ENCODE data around the gene CLIC3. TPM values are rescaled to one million over a fixed set of nuclear protein-coding genes. Genes with fewer than 3 reads are reported as not detected.

The CLIC3 gene
- total RNA-seq, 1 experiment from 2014 or later: 6.2 TPM

DNA sequence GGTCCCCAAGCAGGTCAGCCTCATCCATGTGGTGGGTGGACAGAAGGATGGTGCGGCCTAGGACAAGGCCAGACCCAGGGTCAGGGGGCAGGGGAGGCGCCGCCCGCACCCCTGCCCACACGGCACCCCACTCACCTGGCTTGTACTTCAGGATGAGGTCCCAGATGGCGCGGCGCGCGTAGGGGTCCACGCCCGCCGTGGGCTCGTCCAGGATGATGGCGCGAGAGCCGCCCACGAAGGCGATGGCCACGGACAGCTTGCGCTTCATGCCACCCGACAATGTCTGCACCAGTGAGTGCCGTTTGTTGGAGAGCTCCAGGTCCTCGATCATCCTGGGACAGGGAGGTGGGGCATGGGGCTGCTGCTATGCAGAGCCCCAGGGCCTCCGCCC, 19.2 kb upstream of the CLIC3 start:
- no TSS peak for BruUV-seq (replicated peaks)

DNA sequence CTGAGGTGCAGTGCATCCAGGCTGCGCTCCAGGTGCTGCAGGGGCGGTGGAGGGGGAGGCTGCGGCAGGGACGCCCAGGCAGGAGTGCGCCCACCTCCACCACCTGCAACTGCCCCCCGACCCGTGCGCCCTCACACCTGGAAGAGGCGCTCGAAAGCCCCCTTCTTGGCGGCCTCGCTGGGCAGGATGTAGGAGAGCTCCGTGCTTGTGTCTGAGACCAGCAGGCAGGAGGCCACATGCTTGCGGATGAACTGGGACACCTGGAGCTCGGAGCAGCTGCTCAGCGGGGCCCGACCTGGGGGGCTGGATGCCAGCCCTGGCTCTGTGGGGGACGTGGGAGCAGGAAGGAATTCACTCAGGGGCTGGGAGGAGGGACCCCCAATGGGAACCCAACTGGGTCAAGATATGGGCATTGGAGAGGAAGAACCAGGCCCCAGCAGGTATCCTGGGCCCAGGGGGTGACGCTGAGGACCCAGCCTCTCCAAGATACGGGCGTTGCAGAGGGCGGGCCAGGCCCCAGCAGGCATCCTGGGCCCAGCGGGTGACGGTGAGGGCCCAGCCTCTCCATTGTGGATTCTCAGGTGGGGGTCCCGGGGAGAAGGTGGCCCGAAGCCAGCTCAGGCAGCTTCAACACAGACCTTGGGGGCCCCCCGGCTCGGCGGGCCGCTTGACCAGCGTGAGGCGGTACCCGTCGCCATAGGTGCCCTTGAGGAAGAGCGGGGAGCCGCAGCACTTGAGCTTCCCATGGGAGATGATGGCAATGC, 18.6 kb upstream of the CLIC3 start:
- in situ Hi-C loops (cut with HindIII; ENCODE audit: low pct_unique_long_range_greater_than_20kb, low sequenced_read_pairs) (no loop called here), intact Hi-C loops (cut with micrococcal nuclease; ENCODE audit: unreplicated experiment) (no loop called here)
- no peak overlapping the region for H3K4me3 ChIP-seq (ENCODE audit: low read depth in 2 of 2, low read length in 2 of 2)
- TF ChIP-seq CTCF (IDR thresholded peaks at IDR 0.05) (no peak), POLR2AphosphoS5 (IDR thresholded peaks at IDR 0.05; ENCODE audit: low read depth, low read length) (no peak), SIN3A (IDR thresholded peaks at IDR 0.05; ENCODE audit: borderline replicate concordance, insufficient read depth, low read depth, low read length) (no peak), TCF7L2 (IDR thresholded peaks at IDR 0.05; ENCODE audit: low read depth, low read length) (no peak)
- TF ChIP-seq, protein P1, sequence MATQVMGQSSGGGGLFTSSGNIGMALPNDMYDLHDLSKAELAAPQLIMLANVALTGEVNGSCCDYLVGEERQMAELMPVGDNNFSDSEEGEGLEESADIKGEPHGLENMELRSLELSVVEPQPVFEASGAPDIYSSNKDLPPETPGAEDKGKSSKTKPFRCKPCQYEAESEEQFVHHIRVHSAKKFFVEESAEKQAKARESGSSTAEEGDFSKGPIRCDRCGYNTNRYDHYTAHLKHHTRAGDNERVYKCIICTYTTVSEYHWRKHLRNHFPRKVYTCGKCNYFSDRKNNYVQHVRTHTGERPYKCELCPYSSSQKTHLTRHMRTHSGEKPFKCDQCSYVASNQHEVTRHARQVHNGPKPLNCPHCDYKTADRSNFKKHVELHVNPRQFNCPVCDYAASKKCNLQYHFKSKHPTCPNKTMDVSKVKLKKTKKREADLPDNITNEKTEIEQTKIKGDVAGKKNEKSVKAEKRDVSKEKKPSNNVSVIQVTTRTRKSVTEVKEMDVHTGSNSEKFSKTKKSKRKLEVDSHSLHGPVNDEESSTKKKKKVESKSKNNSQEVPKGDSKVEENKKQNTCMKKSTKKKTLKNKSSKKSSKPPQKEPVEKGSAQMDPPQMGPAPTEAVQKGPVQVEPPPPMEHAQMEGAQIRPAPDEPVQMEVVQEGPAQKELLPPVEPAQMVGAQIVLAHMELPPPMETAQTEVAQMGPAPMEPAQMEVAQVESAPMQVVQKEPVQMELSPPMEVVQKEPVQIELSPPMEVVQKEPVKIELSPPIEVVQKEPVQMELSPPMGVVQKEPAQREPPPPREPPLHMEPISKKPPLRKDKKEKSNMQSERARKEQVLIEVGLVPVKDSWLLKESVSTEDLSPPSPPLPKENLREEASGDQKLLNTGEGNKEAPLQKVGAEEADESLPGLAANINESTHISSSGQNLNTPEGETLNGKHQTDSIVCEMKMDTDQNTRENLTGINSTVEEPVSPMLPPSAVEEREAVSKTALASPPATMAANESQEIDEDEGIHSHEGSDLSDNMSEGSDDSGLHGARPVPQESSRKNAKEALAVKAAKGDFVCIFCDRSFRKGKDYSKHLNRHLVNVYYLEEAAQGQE (IDR thresholded peaks at IDR 0.05; ENCODE audit: insufficient read depth in 1 of 2, low read depth in 2 of 2, low read length in 1 of 2): no peak
- H3K27ac ChIP-seq (ENCODE audit: low read length): no peak overlapping the region
- no peak for DNase-seq (ENCODE audit: low read depth, low spot score)
- no peak for ATAC-seq
- no peaks in the 10 kb centered on the region for H3K4me1 ChIP-seq (ENCODE audit: control insufficient read depth, insufficient read depth, low read length)
- POLR2A ChIA-PET: no interaction called here
- H3K36me3 ChIP-seq (ENCODE audit: control insufficient read depth, insufficient read depth, low read length): no peaks in the 10 kb centered on the region
- no peaks in the 10 kb centered on the region for H3K27me3 ChIP-seq (ENCODE audit: control insufficient read depth, insufficient read depth, low read length)
- H3K9me3 ChIP-seq (ENCODE audit: control insufficient read depth, insufficient read depth, low read depth, low read length): no peaks in the 10 kb centered on the region
- CTCF ChIA-PET: interaction anchor here (0.7 kb wide), 1 partner anchor 45 kb away, joined by 4 read pairs; no protein-coding TSS in a partner anchor
- BruUV-seq (replicated peaks): no TSS peak

More for the DNA sequence above, 19.2 kb upstream of the CLIC3 start:
- TF ChIP-seq, protein P1 (IDR thresholded peaks at IDR 0.05; ENCODE audit: insufficient read depth in 1 of 2, low read depth in 2 of 2, low read length in 1 of 2): no peak
- TF ChIP-seq SIN3A (IDR thresholded peaks at IDR 0.05; ENCODE audit: borderline replicate concordance, insufficient read depth, low read depth, low read length) (no peak), TCF7L2 (IDR thresholded peaks at IDR 0.05; ENCODE audit: low read depth, low read length) (no peak), POLR2AphosphoS5 (IDR thresholded peaks at IDR 0.05; ENCODE audit: low read depth, low read length) (no peak), CTCF (IDR thresholded peaks at IDR 0.05) (no peak)
- ATAC-seq: no peak
- POLR2A ChIA-PET: no interaction called here
- no peaks in the 10 kb centered on the region for H3K36me3 ChIP-seq (ENCODE audit: control insufficient read depth, insufficient read depth, low read length)
- intact Hi-C loops (cut with micrococcal nuclease; ENCODE audit: unreplicated experiment) (no loop called here), in situ Hi-C loops (cut with HindIII; ENCODE audit: low pct_unique_long_range_greater_than_20kb, low sequenced_read_pairs) (no loop called here)
- no peaks in the 10 kb centered on the region for H3K27me3 ChIP-seq (ENCODE audit: control insufficient read depth, insufficient read depth, low read length)
- H3K27ac ChIP-seq (ENCODE audit: low read length): no peak overlapping the region
- no peak overlapping the region for H3K4me3 ChIP-seq (ENCODE audit: low read depth in 2 of 2, low read length in 2 of 2)
- H3K9me3 ChIP-seq (ENCODE audit: control insufficient read depth, insufficient read depth, low read depth, low read length): no peaks in the 10 kb centered on the region
- no peak for DNase-seq (ENCODE audit: low read depth, low spot score)
- CTCF ChIA-PET: interaction anchor here (0.7 kb wide), 1 partner anchor 45 kb away, joined by 4 read pairs; no protein-coding TSS in a partner anchor
- H3K4me1 ChIP-seq (ENCODE audit: control insufficient read depth, insufficient read depth, low read length): no peaks in the 10 kb centered on the region
